ENCODE results near the gene C13orf46.

C13orf46 gene

GRCh38 chr13:113954046-113954835 is 19.6 kb downstream of the C13orf46 start:
- no peak overlapping the region for H3K9ac ChIP-seq (ENCODE audit: low read depth in 1 of 2, low read length in 2 of 2)
- no peak overlapping the region for H3K4me3 ChIP-seq (ENCODE audit: low read length in 2 of 2)
- no peaks in the 10 kb centered on the region for H3K36me3 ChIP-seq (ENCODE audit: control insufficient read depth in 2 of 2, insufficient read depth in 2 of 2, low read length in 2 of 2)
- peaks cover 2 to 3% of the 10 kb centered on the region in 2 donors for H3K4me1 ChIP-seq (ENCODE audit: control insufficient read depth in 2 of 2, insufficient read depth in 2 of 2, low read length in 2 of 2)
- no peaks in the 10 kb centered on the region for H3K27me3 ChIP-seq (ENCODE audit: control insufficient read depth in 2 of 2, insufficient read depth in 2 of 2, low read length in 2 of 2)
- no peak overlapping the region for H3K27ac ChIP-seq (ENCODE audit: low read depth in 2 of 2, low read length in 2 of 2)
- H3K9me3 ChIP-seq (ENCODE audit: control insufficient read depth in 2 of 2, low read length in 2 of 2) = no peaks in the 10 kb centered on the region

GRCh38 chr13:113953561-113953960 is 20.3 kb downstream of the C13orf46 start:
- no peak overlapping the region for H3K4me3 ChIP-seq (ENCODE audit: low read length in 2 of 2)
- no peak overlapping the region for H3K27ac ChIP-seq (ENCODE audit: low read depth in 2 of 2, low read length in 2 of 2)
- H3K9me3 ChIP-seq (ENCODE audit: control insufficient read depth in 2 of 2, low read length in 2 of 2) = no peaks in the 10 kb centered on the region
- H3K9ac ChIP-seq (ENCODE audit: low read depth in 1 of 2, low read length in 2 of 2) = no peak overlapping the region
- H3K36me3 ChIP-seq (ENCODE audit: control insufficient read depth in 2 of 2, insufficient read depth in 2 of 2, low read length in 2 of 2) = no peaks in the 10 kb centered on the region
- H3K4me1 ChIP-seq (ENCODE audit: control insufficient read depth in 2 of 2, insufficient read depth in 2 of 2, low read length in 2 of 2) = peaks cover 2 to 3% of the 10 kb centered on the region in 2 donors
- no peaks in the 10 kb centered on the region for H3K27me3 ChIP-seq (ENCODE audit: control insufficient read depth in 2 of 2, insufficient read depth in 2 of 2, low read length in 2 of 2)

GRCh38 chr13:113952983-113953520 is 20.8 kb downstream of the C13orf46 start:
- Histone ChIP-seq H3K4me3 (ENCODE audit: low read length in 2 of 2) (no peak overlapping the region), H3K36me3 (ENCODE audit: control insufficient read depth in 2 of 2, insufficient read depth in 2 of 2, low read length in 2 of 2) (no peaks in the 10 kb centered on the region), H3K9me3 (ENCODE audit: control insufficient read depth in 2 of 2, low read length in 2 of 2) (no peaks in the 10 kb centered on the region), H3K9ac (ENCODE audit: low read depth in 1 of 2, low read length in 2 of 2) (no peak overlapping the region), H3K27ac (ENCODE audit: low read depth in 2 of 2, low read length in 2 of 2) (no peak overlapping the region), H3K27me3 (ENCODE audit: control insufficient read depth in 2 of 2, insufficient read depth in 2 of 2, low read length in 2 of 2) (no peaks in the 10 kb centered on the region), H3K4me1 (ENCODE audit: control insufficient read depth in 2 of 2, insufficient read depth in 2 of 2, low read length in 2 of 2) (peaks cover 2 to 3% of the 10 kb centered on the region in 2 donors)

GRCh38 chr13:113952151-113952982 is 21.5 kb downstream of the C13orf46 start:
- no peak overlapping the region for H3K4me3 ChIP-seq (ENCODE audit: low read length in 2 of 2)
- no peak overlapping the region for H3K27ac ChIP-seq (ENCODE audit: low read depth in 2 of 2, low read length in 2 of 2)
- H3K9me3 ChIP-seq (ENCODE audit: control insufficient read depth in 2 of 2, low read length in 2 of 2) = no peaks in the 10 kb centered on the region
- H3K4me1 ChIP-seq (ENCODE audit: control insufficient read depth in 2 of 2, insufficient read depth in 2 of 2, low read length in 2 of 2) = peaks cover 2 to 3% of the 10 kb centered on the region in 2 donors
- no peaks in the 10 kb centered on the region for H3K27me3 ChIP-seq (ENCODE audit: control insufficient read depth in 2 of 2, insufficient read depth in 2 of 2, low read length in 2 of 2)
- H3K9ac ChIP-seq (ENCODE audit: low read depth in 1 of 2, low read length in 2 of 2) = no peak overlapping the region
- H3K36me3 ChIP-seq (ENCODE audit: control insufficient read depth in 2 of 2, insufficient read depth in 2 of 2, low read length in 2 of 2) = no peaks in the 10 kb centered on the region

GRCh38 chr13:113951246-113951999 is 22.5 kb downstream of the C13orf46 start:
- H3K27ac ChIP-seq (ENCODE audit: low read depth in 2 of 2, low read length in 2 of 2) = no peak overlapping the region
- no peak overlapping the region for H3K9ac ChIP-seq (ENCODE audit: low read depth in 1 of 2, low read length in 2 of 2)
- H3K4me3 ChIP-seq (ENCODE audit: low read length in 2 of 2) = peak overlapping the region in 1 of 2 donors; percentile 6

GRCh38 chr13:113950451-113951245 is 23.2 kb downstream of the C13orf46 start:
- no peaks in the 10 kb centered on the region for H3K36me3 ChIP-seq (ENCODE audit: control insufficient read depth in 2 of 2, insufficient read depth in 2 of 2, low read length in 2 of 2)
- no peak overlapping the region for H3K4me3 ChIP-seq (ENCODE audit: low read length in 2 of 2)
- H3K9me3 ChIP-seq (ENCODE audit: control insufficient read depth in 2 of 2, low read length in 2 of 2) = no peaks in the 10 kb centered on the region
- H3K27ac ChIP-seq (ENCODE audit: low read depth in 2 of 2, low read length in 2 of 2) = no peak overlapping the region
- H3K4me1 ChIP-seq (ENCODE audit: control insufficient read depth in 2 of 2, insufficient read depth in 2 of 2, low read length in 2 of 2) = peaks cover 2 to 7% of the 10 kb centered on the region in 2 donors
- no peak overlapping the region for H3K9ac ChIP-seq (ENCODE audit: low read depth in 1 of 2, low read length in 2 of 2)
- H3K27me3 ChIP-seq (ENCODE audit: control insufficient read depth in 2 of 2, insufficient read depth in 2 of 2, low read length in 2 of 2) = no peaks in the 10 kb centered on the region

More at GRCh38 chr13:113951246-113951999, 22.5 kb downstream of the C13orf46 start:
- Histone ChIP-seq H3K36me3 (ENCODE audit: control insufficient read depth in 2 of 2, insufficient read depth in 2 of 2, low read length in 2 of 2) (no peaks in the 10 kb centered on the region), H3K9me3 (ENCODE audit: control insufficient read depth in 2 of 2, low read length in 2 of 2) (no peaks in the 10 kb centered on the region), H3K27me3 (ENCODE audit: control insufficient read depth in 2 of 2, insufficient read depth in 2 of 2, low read length in 2 of 2) (no peaks in the 10 kb centered on the region), H3K4me1 (ENCODE audit: control insufficient read depth in 2 of 2, insufficient read depth in 2 of 2, low read length in 2 of 2) (peaks cover 2 to 7% of the 10 kb centered on the region in 2 donors)

- Histone ChIP-seq H3K27ac (ENCODE audit: low read depth in 2 of 2, low read length in 2 of 2) (no peak overlapping the region), H3K9me3 (ENCODE audit: control insufficient read depth in 2 of 2, low read length in 2 of 2) (no peaks in the 10 kb centered on the region), H3K9ac (ENCODE audit: low read depth in 1 of 2, low read length in 2 of 2) (no peak overlapping the region), H3K36me3 (ENCODE audit: control insufficient read depth in 2 of 2, insufficient read depth in 2 of 2, low read length in 2 of 2) (no peaks in the 10 kb centered on the region), H3K27me3 (ENCODE audit: control insufficient read depth in 2 of 2, insufficient read depth in 2 of 2, low read length in 2 of 2) (no peaks in the 10 kb centered on the region), H3K4me1 (ENCODE audit: control insufficient read depth in 2 of 2, insufficient read depth in 2 of 2, low read length in 2 of 2) (peaks cover 2 to 7% of the 10 kb centered on the region in 2 donors), H3K4me3 (ENCODE audit: low read length in 2 of 2) (no peak overlapping the region)
These were observed 24.3 kb downstream of the C13orf46 start for GRCh38 chr13:113949546-113949945.

- Histone ChIP-seq H3K9ac (ENCODE audit: low read depth in 1 of 2, low read length in 2 of 2) (no peak overlapping the region), H3K4me1 (ENCODE audit: control insufficient read depth in 2 of 2, insufficient read depth in 2 of 2, low read length in 2 of 2) (peaks cover 2 to 7% of the 10 kb centered on the region in 2 donors), H3K27ac (ENCODE audit: low read depth in 2 of 2, low read length in 2 of 2) (no peak overlapping the region), H3K4me3 (ENCODE audit: low read length in 2 of 2) (no peak overlapping the region), H3K36me3 (ENCODE audit: control insufficient read depth in 2 of 2, insufficient read depth in 2 of 2, low read length in 2 of 2) (no peaks in the 10 kb centered on the region), H3K9me3 (ENCODE audit: control insufficient read depth in 2 of 2, low read length in 2 of 2) (no peaks in the 10 kb centered on the region), H3K27me3 (ENCODE audit: control insufficient read depth in 2 of 2, insufficient read depth in 2 of 2, low read length in 2 of 2) (no peaks in the 10 kb centered on the region)
These were observed 25.7 kb downstream of the C13orf46 start for GRCh38 chr13:113948034-113948742.

All from mucosa of rectum (tissue), 2 donors.